Measurements from ENCODE around the gene RPP40. TPM values are rescaled to one million over a fixed set of nuclear protein-coding genes. Genes with fewer than 3 reads are reported as not detected.

The RPP40 gene
- total RNA-seq, 1 experiment from 2014 or later: 15.9 TPM

DNA sequence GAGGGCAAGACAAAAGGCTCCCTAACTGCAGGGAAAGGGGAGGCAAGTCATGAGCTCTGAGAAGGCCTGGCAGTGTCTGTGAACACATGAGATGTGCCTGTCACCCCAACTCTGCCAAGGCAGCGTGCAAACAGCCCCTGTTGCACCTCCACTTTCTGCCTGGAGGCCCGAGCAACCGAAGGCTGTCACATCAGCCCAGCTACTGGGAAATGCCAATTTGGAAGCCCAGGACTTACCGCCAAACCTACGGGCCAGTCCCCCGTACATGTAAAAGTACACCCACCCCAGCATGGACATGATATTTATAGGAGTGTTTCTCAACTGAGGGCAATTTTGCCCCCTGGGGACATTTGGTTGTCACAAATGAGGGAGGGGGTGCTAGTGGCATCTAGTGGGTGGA lies 27.3 kb upstream of the RPP40 start:
- Histone ChIP-seq H3K27me3 (ENCODE audit: insufficient read depth, low read length) (no peaks in the 10 kb centered on the region), H3K4me1 (ENCODE audit: control insufficient read depth in 1 of 2, insufficient read depth in 2 of 2, low read length in 2 of 2) (peaks cover 6 to 34% of the 10 kb centered on the region in 2 experiments; a peak in 3 of 4 replicates), H4K20me1 (ENCODE audit: insufficient read depth) (no peaks in the 10 kb centered on the region), H3K27ac (ENCODE audit: low read depth, low read length) (no peak overlapping the region), H3K4me2 (ENCODE audit: low read length) (peak overlapping the region; percentile 34), H3K4me3 (replicated peaks in 1 of 2; ENCODE audit: low read depth in 1 of 2, low read length in 2 of 2) (no peak overlapping the region), H3K9me2 (ENCODE audit: insufficient read depth) (no peaks in the 10 kb centered on the region), H3K9ac (ENCODE audit: low read length) (no peak overlapping the region), H3K36me3 (ENCODE audit: control insufficient read depth in 1 of 2, insufficient read depth in 2 of 2, low read length in 2 of 2) (no peaks in the 10 kb centered on the region), H3K79me2 (ENCODE audit: insufficient read depth, low read length) (no peaks in the 10 kb centered on the region), H3K9me3 (ENCODE audit: control insufficient read depth in 1 of 2, insufficient read depth in 1 of 2, low read depth in 1 of 2, low read length in 2 of 2) (no peaks in the 10 kb centered on the region), H2AFZ (ENCODE audit: low read depth, low read length, poor library complexity, severe bottlenecking) (peak overlapping the region; percentile 55)
- ChIA-PET CTCF (interaction anchor here (0.7 to 2.4 kb wide), 6 partner anchors 9 to 717 kb away, joined by 3 to 21 read pairs (median 6); partner anchors contain the start of gene RPP40), POLR2A (interaction anchor here (1.2 kb wide), 1 partner anchor 27 kb away, joined by 3 read pairs; the partner anchor contains the start of gene RPP40), RAD21 (ENCODE audit: low non-redundant PET in 1 of 2, low total read pairs in 2 of 2, uncharacterized antibody in 2 of 2, unreplicated experiment in 2 of 2) (no interaction called here)
- DNase-seq (ENCODE audit: low read depth, low spot score) (no peak), ATAC-seq (no peak)
- intact Hi-C loops (cut with micrococcal nuclease): no loop called here
- TF ChIP-seq EGR1 (IDR thresholded peaks at IDR 0.05; ENCODE audit: low read depth) (no peak), EZH2phosphoT487 (IDR thresholded peaks at IDR 0.05; ENCODE audit: borderline replicate concordance) (no peak), CTCF (IDR thresholded peaks at IDR 0.05 in 2 of 3, conservative IDR thresholded peaks at IDR 0.05 in 1 of 3; ENCODE audit: borderline replicate concordance in 1 of 3, insufficient read depth in 1 of 3, low read depth in 2 of 3, low read length in 2 of 3) (no peak)
- TF ChIP-seq, protein P1, sequence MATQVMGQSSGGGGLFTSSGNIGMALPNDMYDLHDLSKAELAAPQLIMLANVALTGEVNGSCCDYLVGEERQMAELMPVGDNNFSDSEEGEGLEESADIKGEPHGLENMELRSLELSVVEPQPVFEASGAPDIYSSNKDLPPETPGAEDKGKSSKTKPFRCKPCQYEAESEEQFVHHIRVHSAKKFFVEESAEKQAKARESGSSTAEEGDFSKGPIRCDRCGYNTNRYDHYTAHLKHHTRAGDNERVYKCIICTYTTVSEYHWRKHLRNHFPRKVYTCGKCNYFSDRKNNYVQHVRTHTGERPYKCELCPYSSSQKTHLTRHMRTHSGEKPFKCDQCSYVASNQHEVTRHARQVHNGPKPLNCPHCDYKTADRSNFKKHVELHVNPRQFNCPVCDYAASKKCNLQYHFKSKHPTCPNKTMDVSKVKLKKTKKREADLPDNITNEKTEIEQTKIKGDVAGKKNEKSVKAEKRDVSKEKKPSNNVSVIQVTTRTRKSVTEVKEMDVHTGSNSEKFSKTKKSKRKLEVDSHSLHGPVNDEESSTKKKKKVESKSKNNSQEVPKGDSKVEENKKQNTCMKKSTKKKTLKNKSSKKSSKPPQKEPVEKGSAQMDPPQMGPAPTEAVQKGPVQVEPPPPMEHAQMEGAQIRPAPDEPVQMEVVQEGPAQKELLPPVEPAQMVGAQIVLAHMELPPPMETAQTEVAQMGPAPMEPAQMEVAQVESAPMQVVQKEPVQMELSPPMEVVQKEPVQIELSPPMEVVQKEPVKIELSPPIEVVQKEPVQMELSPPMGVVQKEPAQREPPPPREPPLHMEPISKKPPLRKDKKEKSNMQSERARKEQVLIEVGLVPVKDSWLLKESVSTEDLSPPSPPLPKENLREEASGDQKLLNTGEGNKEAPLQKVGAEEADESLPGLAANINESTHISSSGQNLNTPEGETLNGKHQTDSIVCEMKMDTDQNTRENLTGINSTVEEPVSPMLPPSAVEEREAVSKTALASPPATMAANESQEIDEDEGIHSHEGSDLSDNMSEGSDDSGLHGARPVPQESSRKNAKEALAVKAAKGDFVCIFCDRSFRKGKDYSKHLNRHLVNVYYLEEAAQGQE (IDR thresholded peaks at IDR 0.05; ENCODE audit: low read depth): no peak
- BruUV-seq (replicated peaks): TSS peak; percentile 81
